CD4-positive, CD25-positive, alpha-beta regulatory T cell (primary cell): Measurements from ENCODE around the gene EPS8L3. TPM values are rescaled to one million over a fixed set of nuclear protein-coding genes. Genes with fewer than 3 reads are reported as not detected.

Experiments
- ATAC-seq, 2 donors: fragments of 150-1000 bp; cut with Tn5 transposase; one replicate each; pipeline ENCODE4 v1.10.0; 2021; ENCODE audit warnings: low read depth in 2 of 2, moderate number of reproducible peaks in 2 of 2, moderate library complexity in 1 of 2
- DNase-seq, 3 donors: peaks; one replicate each; pipeline versions ENCODE4 v3.0.0 to v3.0.0-alpha.2; 2012 to 2022; ENCODE audit warnings: mixed read lengths in 1 of 3
- H3K27ac ChIP-seq: one replicate; pipeline ENCODE4 v1.7.0; 2013; ENCODE audit warnings: mild to moderate bottlenecking, low read length; ENCODE audit not compliant: insufficient read depth, poor library complexity, severe bottlenecking
- H3K27me3 ChIP-seq: one replicate; pipeline ENCODE4 v1.7.0; 2013; ENCODE audit warnings: low read length; ENCODE audit not compliant: control insufficient read depth, insufficient read depth
- H3K36me3 ChIP-seq: one replicate; pipeline ENCODE4 v1.7.0; 2013; ENCODE audit warnings: mild to moderate bottlenecking, low read length, moderate library complexity; ENCODE audit not compliant: control insufficient read depth, insufficient read depth
- H3K4me1 ChIP-seq: 2 replicates; pipeline ENCODE4 v1.7.0; 2013; ENCODE audit warnings: mild to moderate bottlenecking, low read length; ENCODE audit not compliant: insufficient read depth, control insufficient read depth, poor library complexity, severe bottlenecking
- H3K4me3 ChIP-seq: one replicate; pipeline ENCODE4 v1.7.0; 2013; ENCODE audit warnings: low read depth, mild to moderate bottlenecking, low read length, moderate library complexity
- H3K9me3 ChIP-seq, 2 experiments: 1 replicate in 1 of 2; 2 replicates in 1 of 2; pipeline ENCODE4 v1.7.0; 2013; ENCODE audit warnings: low read length in 2 of 2, mild to moderate bottlenecking in 1 of 2, moderate library complexity in 1 of 2; ENCODE audit not compliant: control insufficient read depth in 2 of 2
- H3K27ac Mint-ChIP-seq, 3 donors: one replicate each; pipeline ENCODE4 v1.8.0; 2020 to 2022; ENCODE audit warnings: mild to moderate bottlenecking in 3 of 3, mixed read lengths in 3 of 3, moderate library complexity in 2 of 3
- H3K27me3 Mint-ChIP-seq: one replicate; pipeline ENCODE4 v1.8.0; 2022; ENCODE audit warnings: mild to moderate bottlenecking, mixed read lengths
- H3K36me3 Mint-ChIP-seq: one replicate; pipeline ENCODE4 v1.8.0; 2020; ENCODE audit warnings: mixed read lengths
- H3K4me1 Mint-ChIP-seq, 4 donors: one replicate each; pipeline ENCODE4 v1.8.0; 2020 to 2022; ENCODE audit warnings: mixed read lengths in 4 of 4, mild to moderate bottlenecking in 1 of 4
- H3K4me3 Mint-ChIP-seq, 4 donors: one replicate each; pipeline ENCODE4 v1.8.0; 2020 to 2022; ENCODE audit warnings: mild to moderate bottlenecking in 4 of 4, mixed read lengths in 4 of 4, moderate library complexity in 3 of 4
- H3K9me3 Mint-ChIP-seq, 7 donors: one replicate each; pipeline ENCODE4 v1.8.0; 2020 to 2022; ENCODE audit warnings: mixed read lengths in 7 of 7, mild to moderate bottlenecking in 3 of 7, moderate library complexity in 2 of 7
- polyA plus RNA-seq, 4 donors: library from polyadenylated mRNA; unstranded; fragments of 300-500 nt; fragmentation: Illumina TruSeq; gene quantifications; one replicate each; pipeline ENCODE4 v1.2.3, GENCODE V29; 2021
- total RNA-seq: library from RNA; stranded (reverse); gene quantifications from one replicate; pipeline ENCODE4 v1.2.3, GENCODE V29; 2022

The EPS8L3 gene
- total and polyA plus RNA-seq, 5 donors from 2014 or later = not detected

DNA sequence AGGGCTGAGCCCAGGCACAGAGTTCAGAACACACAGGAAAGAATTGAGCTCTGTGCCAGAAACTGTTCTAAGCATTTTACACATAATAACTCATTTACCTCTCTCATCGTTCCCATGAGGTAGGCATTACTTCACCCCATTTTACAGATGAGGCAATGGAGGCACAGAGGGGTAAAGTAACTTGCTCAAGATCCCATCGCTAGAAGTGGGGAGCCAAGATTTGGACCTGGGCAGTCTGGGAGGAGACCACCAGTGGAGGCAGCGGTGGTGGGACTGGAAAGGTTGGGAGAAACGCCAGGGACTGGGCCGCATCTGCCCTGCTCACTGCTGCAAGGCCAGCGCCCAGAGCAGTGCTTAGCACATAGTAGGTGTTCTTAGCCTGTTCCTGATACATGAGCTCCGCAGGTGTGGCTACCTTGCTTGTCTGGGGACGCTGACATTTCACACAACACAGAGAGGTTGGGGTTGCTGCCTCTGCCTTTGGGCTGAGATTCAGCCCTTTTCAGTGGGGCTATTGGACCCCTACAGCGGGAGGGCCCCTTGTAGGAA is 27.8 kb upstream of the EPS8L3 start:
- Mint-ChIP-seq H3K9me3 (no peaks in the 10 kb centered on the region), H3K4me3 (peak overlapping the region in 2 of 4 donors; percentile 44 to 56), H3K27me3 (no peaks in the 10 kb centered on the region), H3K36me3 (no peaks in the 10 kb centered on the region), H3K4me1 (peaks cover under 1 to 81% (median 50%) of the 10 kb centered on the region in 4 donors), H3K27ac (peak overlapping the region; percentile 91 to 93 (median 92))
- Histone ChIP-seq H3K9me3 (no peaks in the 10 kb centered on the region), H3K36me3 (no peaks in the 10 kb centered on the region), H3K27me3 (no peaks in the 10 kb centered on the region), H3K4me3 (no peak overlapping the region), H3K27ac (peak overlapping the region; percentile 77), H3K4me1 (peaks cover 53% of the 10 kb centered on the region)
- ATAC-seq (no peak), DNase-seq (no peak)

DNA sequence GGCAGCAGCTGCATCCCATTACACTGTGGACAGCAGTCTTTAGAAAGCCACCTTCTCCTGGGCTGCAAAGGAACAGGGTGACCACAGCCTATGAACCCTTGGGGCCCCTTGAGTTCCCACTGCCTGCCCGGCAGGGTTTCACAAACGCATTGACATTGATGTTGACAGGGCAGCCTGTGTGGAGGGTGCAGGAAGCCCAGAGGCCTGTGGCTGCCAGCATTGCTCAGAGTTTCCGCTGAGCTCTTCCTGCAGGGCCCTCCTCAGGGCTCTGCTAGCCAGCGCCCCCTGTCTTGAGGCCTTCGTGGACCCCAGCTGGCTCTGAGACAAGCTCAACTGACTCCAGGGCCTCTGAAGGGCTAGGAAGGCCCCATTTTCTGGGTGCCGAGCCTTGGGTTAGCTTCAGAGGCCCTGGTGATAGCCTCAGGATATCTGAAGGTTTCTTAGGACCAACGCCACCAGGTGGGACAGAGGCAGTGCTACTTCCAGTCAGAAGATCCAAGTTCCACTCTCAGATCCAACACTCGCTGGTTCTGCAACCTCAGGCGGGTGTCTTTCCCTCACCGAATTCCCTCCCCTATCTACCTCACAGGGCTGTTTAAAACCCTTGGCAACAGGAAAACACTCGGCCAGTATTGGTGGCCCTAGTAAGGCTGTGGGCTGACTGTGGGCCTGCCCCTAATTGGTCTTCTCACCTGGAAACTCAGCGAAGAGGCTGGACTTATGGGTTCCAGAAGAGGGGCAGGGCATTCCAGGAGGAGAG is 27.2 kb upstream of the EPS8L3 start:
- Mint-ChIP-seq H3K9me3 (no peaks in the 10 kb centered on the region), H3K36me3 (no peaks in the 10 kb centered on the region), H3K4me3 (peak overlapping the region; percentile 56 to 73 (median 65)), H3K4me1 (peaks cover 0 to 84% (median 49%) of the 10 kb centered on the region in 4 donors), H3K27me3 (no peaks in the 10 kb centered on the region), H3K27ac (peak overlapping the region; percentile 91 to 93 (median 92))
- H3K4me3 ChIP-seq = no peak overlapping the region
- H3K27me3 ChIP-seq = no peaks in the 10 kb centered on the region
- peaks cover 52% of the 10 kb centered on the region for H3K4me1 ChIP-seq
- peak; percentile 96 to 98 for ATAC-seq
- no peaks in the 10 kb centered on the region for H3K36me3 ChIP-seq
- peak; percentile 46 to 93 (median 75) for DNase-seq
- H3K27ac ChIP-seq = peak overlapping the region; percentile 77
- no peaks in the 10 kb centered on the region for H3K9me3 ChIP-seq

DNA sequence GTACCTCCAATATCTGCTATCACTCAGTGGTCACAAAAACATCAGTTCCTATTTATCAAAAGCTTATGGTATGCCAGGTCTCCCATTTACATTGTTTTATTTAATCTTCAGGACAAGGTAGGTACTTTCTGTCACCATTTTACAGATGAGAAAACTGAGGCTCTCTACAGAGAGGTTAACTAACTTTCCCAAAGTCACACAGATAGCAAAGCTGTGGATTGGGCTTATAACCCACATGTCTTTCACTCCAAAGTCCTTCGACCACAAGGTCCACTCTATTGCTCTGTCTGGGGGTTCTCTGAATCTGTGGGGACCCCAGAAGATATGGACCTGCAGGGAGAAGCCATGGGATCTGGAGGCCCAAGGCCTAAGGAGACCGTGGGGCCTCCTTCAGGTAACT is 26.6 kb upstream of the EPS8L3 start:
- Histone ChIP-seq H3K4me3 (no peak overlapping the region), H3K27me3 (no peaks in the 10 kb centered on the region), H3K27ac (peak overlapping the region; percentile 77), H3K9me3 (no peaks in the 10 kb centered on the region), H3K4me1 (peaks cover 52% of the 10 kb centered on the region), H3K36me3 (no peaks in the 10 kb centered on the region)
- Mint-ChIP-seq H3K27ac (peak overlapping the region; percentile 91 to 93 (median 92)), H3K9me3 (no peaks in the 10 kb centered on the region), H3K4me3 (peak overlapping the region in 3 of 4 donors; percentile 56 to 73 (median 69)), H3K4me1 (peaks cover 0 to 83% (median 46%) of the 10 kb centered on the region in 4 donors), H3K36me3 (no peaks in the 10 kb centered on the region), H3K27me3 (no peaks in the 10 kb centered on the region)
- DNase-seq = no peak
- no peak for ATAC-seq

DNA sequence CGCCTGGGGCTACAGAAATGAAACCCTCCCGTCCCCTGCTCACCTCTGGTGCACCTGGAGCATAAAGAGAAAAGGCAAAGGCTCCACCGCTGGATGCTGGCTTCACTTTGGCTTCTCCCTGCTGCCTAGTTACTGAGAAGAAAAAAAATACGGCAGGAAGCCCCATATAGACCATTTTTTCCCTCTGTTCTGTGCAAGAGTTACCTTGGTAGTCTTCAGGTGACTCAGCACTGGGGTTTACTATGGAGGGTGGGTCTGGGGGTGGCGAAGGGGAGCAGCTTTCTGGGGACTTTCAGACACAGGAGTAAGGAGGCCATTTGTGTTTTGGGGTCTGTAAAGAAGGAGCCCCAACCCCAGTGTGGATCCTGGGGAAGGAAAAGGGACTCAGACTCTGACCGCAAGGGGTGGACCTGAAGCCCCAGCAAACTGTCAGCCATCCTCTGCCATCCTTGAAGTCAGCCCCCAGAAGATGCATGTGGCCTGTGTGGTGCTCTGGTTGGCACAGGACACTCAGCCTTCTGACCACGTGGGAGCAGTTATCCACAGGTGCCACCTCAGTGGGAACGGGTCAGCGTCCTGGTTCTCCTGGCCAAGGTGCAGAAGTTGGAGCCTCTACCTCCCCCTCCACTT is 25.9 kb upstream of the EPS8L3 start:
- Mint-ChIP-seq H3K27ac (peak overlapping the region; percentile 91 to 93 (median 92)), H3K4me1 (peaks cover 0 to 78% (median 45%) of the 10 kb centered on the region in 4 donors), H3K9me3 (no peaks in the 10 kb centered on the region), H3K4me3 (peak overlapping the region in 3 of 4 donors; percentile 33 to 56 (median 50)), H3K36me3 (no peaks in the 10 kb centered on the region), H3K27me3 (no peaks in the 10 kb centered on the region)
- H3K27me3 ChIP-seq = no peaks in the 10 kb centered on the region
- H3K4me1 ChIP-seq = peaks cover 52% of the 10 kb centered on the region
- peak overlapping the region; percentile 77 for H3K27ac ChIP-seq
- H3K9me3 ChIP-seq = no peaks in the 10 kb centered on the region
- ATAC-seq (no peak), DNase-seq (no peak)
- no peak overlapping the region for H3K4me3 ChIP-seq
- H3K36me3 ChIP-seq = no peaks in the 10 kb centered on the region

DNA sequence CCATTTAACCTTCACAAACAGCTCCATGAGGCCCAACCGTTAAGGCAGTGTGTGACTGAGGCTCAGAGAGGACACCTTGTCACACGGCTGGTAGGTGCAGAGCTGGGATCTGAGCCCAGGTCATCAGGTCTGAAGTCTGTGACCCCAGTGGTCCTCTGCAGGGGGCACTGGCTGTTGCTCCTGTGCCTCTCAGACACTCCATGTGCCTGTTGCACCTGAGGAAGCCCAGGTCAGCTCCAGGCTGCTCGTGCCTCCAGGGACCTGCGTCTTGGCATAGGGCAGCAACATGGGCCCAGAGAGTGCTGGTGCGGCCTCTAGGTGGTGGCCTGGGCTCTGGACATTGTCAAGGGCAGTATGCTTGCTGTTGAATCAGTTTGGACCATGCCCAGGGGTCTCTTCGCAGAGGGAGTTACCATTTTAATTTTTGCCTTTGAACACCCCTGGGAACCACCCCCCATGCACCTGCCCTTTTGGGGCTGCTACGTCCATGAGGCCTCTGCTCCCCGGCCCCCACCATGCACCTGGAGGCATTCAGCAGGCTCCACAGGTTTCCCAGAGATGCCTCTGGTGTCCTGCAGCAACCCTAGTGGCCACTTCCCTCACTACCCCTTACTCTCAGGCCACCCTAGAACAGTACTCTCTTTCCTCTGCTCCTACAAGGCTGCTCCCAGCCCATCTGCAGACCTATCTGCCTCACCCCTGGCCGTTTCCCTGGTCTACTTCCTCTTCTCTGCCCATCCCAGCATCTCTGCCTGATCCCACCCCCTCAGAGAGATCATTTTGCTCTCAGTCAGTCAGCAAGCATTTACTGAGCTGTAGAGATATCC is 25.2 kb upstream of the EPS8L3 start:
- Histone ChIP-seq H3K4me1 (peaks cover 48% of the 10 kb centered on the region), H3K27me3 (no peaks in the 10 kb centered on the region), H3K36me3 (no peaks in the 10 kb centered on the region), H3K27ac (no peak overlapping the region), H3K9me3 (no peaks in the 10 kb centered on the region), H3K4me3 (no peak overlapping the region)
- DNase-seq (no peak), ATAC-seq (no peak)
- Mint-ChIP-seq H3K4me1 (peaks cover 0 to 70% (median 43%) of the 10 kb centered on the region in 4 donors), H3K27ac (peak overlapping the region in 2 of 3 donors; percentile 91 to 92), H3K9me3 (no peaks in the 10 kb centered on the region), H3K27me3 (no peaks in the 10 kb centered on the region), H3K36me3 (no peaks in the 10 kb centered on the region), H3K4me3 (peak overlapping the region in 3 of 4 donors; percentile 3 to 50 (median 33))

DNA sequence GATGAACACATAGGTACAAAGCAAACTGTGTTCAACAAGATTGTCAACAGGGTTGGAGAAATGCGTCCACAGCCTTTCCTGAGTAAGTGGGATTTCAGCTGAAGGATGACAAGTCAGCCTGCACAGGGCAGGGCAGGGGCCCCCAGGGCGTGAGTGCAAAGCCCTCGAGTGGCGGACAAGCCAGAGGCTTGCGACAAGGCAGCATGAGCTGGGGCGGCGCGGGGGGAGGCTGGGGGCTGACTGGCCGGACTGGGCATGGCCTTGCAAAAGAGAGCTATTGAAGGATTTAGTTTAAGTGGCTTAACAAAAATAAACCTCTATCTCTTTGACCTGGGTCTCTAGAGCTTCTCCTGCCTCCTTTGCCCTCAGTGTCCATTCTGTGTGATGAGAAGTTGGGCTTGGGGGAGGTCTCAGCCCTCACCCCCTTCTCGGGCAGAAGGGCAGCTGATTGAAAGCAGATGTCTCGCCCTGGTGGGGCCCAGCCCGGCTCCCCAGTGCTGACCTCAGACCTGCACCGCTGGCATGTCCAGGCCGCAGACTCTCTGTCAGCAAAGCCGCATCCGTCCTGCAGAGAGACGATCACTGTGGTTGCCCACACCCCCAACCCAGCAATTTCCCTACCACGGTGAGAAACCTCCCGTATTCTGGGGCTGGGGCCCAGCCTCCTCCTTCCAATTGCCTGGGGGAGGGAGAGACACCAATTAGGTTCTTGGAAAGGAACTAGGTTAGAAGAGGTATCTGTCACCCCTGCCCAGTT is 24.3 kb upstream of the EPS8L3 start:
- DNase-seq = no peak
- peaks cover 39% of the 10 kb centered on the region for H3K4me1 ChIP-seq
- Mint-ChIP-seq H3K9me3 (no peaks in the 10 kb centered on the region), H3K4me3 (no peak overlapping the region), H3K27me3 (no peaks in the 10 kb centered on the region), H3K36me3 (no peaks in the 10 kb centered on the region), H3K4me1 (peaks cover 0 to 61% (median 35%) of the 10 kb centered on the region in 4 donors), H3K27ac (peak overlapping the region in 1 of 3 donors; percentile 38)
- no peak overlapping the region for H3K27ac ChIP-seq
- ATAC-seq = no peak
- no peaks in the 10 kb centered on the region for H3K9me3 ChIP-seq
- H3K27me3 ChIP-seq = no peaks in the 10 kb centered on the region
- H3K4me3 ChIP-seq = no peak overlapping the region
- no peaks in the 10 kb centered on the region for H3K36me3 ChIP-seq
